GM21723 (cell line): ENCODE results near the gene ZNF385B.
"Not testable (repeated sequence)": the region's sequence is repeated elsewhere in the genome, so short reads cannot be mapped to it uniquely, and the experiment has no call there.

Source experiments
- ATAC-seq: cut with Tn5 transposase; IDR thresholded peaks from one replicate; pipeline ENCODE4 v1.9.1; 2021; ENCODE audit warnings: mild to moderate bottlenecking, moderate library complexity; ENCODE audit not compliant: unreplicated experiment

Gene ZNF385B

GRCh38 chr2:179805001-179805400, 56.4 kb downstream of the ZNF385B start:
- ATAC-seq, result no peak

- ATAC-seq, result no peak
Measured at GRCh38 chr2:179804206-179804605, 57.2 kb downstream of the ZNF385B start.

GRCh38 chr2:179802051-179802882, 59.1 kb downstream of the ZNF385B start:
- ATAC-seq, result no peak

- ATAC-seq, result no peak
Measured at GRCh38 chr2:179800776-179801175, 60.6 kb downstream of the ZNF385B start.

DNA sequence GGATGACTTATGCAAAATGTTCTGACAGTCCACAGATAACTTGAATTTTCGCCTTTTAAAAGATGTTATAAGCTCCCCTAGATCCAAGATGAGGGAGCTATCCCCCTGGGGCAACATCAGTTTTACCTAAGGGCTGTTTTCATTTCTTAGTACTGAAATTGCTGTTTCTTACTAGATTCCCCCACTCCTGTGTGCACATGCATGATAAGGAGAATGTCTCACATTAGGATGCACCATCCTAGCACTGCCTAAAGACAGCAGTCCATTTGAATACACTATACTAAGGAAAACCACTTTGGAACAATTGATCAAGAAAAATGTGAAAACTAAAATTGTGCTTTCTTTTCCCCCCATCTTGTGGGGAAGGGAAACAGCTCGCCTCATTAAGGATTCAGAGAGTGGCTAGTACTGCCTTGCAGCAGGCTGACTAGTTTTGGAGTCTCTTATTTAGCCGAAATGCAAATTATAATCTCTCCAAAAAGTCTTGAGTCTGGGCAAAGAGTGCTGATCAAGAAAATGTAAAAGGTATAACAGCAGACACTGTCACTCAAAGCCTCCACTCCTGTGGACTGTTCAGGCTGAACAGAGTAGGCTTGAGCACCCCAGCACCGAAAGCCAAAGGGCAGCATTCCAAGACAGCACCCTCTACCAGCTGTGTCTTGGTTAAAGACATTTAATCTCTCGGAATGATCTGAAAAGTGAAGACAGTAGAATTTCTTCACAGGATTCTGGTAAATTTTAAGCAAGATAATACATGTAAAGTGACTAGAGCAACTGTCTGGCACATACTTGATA, 65.0 kb downstream of the ZNF385B start:
- ATAC-seq, result no peak

GRCh38 chr2:179793902-179794301, 67.5 kb downstream of the ZNF385B start:
- ATAC-seq, result no peak

GRCh38 chr2:179793238-179793637, 68.2 kb downstream of the ZNF385B start:
- no peak for ATAC-seq

DNA sequence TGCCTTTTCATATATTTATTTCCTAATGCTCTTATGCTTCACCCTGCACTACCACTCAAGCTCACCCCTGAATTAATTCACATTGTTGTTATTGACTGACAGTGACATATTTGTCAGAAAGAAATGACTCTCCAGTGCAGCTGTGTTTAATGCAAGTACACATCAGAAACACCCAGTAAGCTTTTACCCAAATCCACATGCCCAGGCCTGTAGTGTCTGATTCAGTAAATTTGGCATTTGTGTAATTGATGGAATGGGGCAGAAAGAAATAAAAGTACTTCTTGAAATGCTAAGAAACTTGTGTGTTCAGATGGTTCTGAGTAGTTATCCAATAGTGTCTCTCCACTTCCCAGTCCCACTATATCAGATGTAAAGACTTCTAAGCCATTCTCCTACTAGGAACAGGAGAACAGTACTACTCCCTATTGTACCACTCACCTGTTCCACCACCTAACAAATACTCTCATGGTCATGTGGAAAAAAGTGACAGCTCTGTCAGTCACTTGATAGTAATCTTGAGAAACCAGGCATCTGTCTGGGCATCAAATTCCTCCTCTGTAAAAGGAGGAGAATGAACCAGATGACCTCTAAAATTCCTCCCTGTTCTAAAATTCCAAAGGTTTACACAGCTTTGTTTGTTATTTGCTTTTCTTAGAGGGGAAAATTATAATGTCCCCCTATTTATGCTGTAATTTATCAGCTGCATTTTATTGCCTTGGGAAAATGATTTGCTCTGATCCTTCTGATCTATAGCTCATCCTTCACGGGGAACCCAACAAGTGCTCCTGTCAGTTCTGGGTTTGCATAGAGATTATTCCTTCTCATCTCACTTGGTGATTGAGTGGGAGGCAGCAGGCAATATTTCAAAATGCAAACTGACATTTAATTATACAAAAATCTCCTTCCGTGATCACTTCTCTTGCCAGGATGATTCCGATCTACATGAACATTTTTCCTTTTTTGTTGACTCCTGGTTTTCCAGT, 70.9 kb downstream of the ZNF385B start:
- no peak for ATAC-seq

DNA sequence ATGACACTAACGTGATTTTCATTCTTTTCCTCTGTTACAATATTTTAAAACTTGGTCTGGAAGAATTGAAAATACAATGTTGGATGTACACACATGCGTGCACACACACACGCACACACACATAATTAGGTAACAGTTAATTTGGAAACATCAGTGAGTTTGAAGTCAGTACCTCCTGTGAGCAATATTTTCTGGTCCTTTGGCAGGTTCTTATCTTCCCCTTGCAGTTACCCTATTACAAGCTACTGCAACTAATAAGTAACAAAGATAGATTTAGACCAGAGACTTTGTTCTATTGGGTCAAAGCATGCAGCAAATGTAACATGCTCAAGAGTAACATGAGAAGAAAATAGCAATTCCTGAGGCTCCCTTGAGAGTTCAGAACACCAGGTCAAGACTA, 73.3 kb downstream of the ZNF385B start:
- ATAC-seq, result no peak

GRCh38 chr2:179787601-179788000, 73.8 kb downstream of the ZNF385B start:
- no peak for ATAC-seq

DNA sequence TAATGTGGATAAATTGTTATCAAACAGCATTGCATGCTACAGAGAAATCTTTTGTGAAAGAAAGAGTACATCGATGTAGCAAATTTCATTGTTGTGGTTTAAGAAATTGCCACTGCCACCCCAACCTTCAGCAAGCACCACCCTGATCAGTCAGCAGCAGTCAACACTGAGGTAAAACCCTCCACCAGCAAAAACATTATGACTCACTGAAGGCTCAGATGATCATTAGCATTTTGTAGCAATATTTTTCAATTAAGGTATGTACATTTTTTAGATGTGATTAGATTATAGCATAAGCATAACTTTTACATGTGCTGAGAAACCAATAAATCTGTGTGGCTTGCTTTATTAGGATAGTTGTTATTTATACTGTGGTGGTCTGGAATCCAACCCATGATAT, 75.5 kb downstream of the ZNF385B start:
- no peak for ATAC-seq

DNA sequence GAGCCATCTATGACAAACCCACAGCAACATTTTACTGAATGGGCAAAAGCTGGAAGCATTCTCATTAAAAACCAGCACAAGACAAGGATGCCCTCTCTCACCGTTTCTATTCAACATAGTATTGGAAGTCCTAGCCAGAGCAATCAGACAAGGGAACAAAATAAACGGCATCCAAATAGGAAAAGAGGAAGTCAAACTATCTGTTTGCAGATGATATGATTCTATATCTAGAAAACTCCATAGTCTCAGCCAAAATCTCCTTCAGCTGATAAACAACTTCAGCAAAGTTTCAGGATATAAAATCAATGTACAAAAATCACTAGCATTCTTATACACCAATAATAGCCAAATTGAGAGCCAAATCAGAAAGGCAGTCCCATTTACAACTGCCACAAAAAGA, 79.1 kb downstream of the ZNF385B start:
- not testable (repeated sequence) for ATAC-seq

- no peak for ATAC-seq
Measured at GRCh38 chr2:179773986-179774385, 87.4 kb downstream of the ZNF385B start.

DNA sequence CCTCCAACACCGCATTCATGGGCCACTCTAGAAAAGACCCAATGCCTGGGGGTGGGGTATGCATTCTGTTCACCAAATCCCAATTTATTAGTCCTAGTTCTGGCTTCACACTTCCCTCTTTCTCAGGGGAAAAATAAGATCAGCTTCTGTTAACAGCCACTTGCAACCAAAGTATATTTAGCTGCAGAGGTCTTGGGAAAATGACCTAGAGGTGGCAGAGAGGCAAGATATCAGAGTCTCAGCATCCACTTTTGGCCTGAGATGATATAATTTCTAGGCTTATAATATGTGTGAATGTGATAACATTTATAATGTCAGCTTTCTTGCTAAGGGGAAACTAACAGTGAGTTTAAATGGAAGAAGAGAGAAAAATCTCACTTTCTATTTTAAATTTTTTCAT, 89.1 kb downstream of the ZNF385B start:
- ATAC-seq, result no peak

GRCh38 chr2:179771791-179772190, 89.6 kb downstream of the ZNF385B start:
- ATAC-seq, result no peak

GRCh38 chr2:179770029-179770428, 91.4 kb downstream of the ZNF385B start:
- ATAC-seq, result no peak

DNA sequence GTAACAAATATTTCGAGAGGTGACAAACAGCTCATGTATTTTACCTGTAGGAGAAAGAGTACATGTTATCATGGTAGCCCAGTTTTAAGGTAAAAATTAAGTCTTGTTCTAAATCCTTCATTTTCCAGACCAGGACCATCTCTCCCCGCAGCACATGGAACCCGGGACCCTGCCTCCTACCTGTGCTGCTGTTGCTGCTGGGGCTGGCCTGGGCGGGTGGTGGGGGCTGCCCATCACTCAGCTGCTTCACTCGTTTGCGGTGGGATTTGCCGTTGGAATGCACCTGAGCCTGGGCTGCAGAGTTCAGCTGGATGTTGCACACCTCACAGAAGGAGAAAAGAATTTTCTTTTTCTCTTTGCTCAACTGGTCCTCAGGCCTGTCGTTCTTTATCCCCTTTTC, 92.1 kb downstream of the ZNF385B start:
- no peak for ATAC-seq

GRCh38 chr2:179768765-179769164, 92.6 kb downstream of the ZNF385B start:
- ATAC-seq, result no peak

GRCh38 chr2:179765666-179766065, 95.7 kb downstream of the ZNF385B start:
- ATAC-seq, result no peak

DNA sequence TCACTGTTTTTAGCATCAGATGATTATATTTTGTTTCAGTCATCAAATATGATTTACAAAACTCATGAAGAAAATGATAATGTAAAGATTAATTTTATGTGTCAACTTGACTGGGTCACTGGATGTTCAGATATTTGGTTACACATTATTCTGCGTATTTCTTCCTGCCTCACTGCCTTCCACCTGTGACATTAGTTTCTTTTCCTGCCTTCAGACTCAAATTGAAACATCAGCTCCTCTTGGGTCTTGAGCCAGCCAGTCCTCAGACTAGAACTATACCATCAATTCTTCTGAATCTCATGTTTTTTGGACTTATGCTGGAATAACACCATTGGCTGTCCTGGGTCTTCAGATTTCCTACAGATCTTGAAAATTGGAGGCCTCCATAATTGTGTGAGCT, 96.7 kb downstream of the ZNF385B start:
- ATAC-seq, result peak; percentile 64

- ATAC-seq, result no peak
Measured at GRCh38 chr2:179758636-179759035, 102.8 kb downstream of the ZNF385B start.
